ENCODE results near the gene NRIP1. TPM values are rescaled to one million over a fixed set of nuclear protein-coding genes. Genes with fewer than 3 reads are reported as not detected.

Gene NRIP1
- total and polyA plus RNA-seq, 2 of the 13 experiments (the other 11 are each of a cell fraction or from before 2014, with no cell fraction given), result 21.0 to 69.0 TPM

DNA sequence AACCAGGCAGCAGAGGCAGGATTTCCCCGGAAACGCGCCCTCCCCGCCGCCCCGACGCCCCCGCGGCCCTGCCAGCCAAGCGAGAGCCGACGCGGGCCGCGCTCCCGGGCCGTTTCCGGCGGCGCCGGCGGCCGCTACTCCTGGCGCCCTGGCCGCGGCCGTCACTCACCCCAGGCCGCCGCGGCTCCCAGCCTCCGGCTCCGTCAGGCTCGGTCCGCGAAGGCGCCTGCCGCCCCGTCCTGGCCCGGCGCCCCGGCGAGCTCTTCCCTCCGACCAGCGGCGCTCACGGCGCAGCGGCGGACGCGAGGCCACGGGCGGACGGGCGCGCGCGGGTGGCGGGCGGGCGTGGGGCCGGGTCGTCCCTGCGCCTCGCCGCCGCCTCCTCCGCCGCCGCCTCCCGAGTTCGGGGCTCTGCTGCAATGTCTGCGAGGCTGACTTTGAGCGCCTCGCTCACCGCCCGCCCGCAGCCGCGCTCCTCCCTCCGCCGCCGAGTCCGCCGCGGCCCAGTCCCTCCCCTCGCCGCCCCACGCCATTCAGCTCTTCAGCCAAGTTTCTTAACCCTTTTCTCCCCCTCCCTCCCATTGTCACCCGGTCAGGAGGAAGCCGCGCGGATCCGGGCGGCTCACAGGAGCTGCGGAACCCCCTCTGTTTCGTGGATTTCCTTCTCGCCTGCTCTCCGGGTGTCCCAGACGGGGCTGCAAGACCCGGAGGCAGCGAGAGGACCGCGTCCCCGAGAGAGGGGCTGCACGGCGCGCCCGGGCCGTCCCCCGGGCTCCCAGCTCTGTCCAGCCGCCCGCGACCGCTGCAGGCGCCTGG, at the start of gene NRIP1 (continued):
- TF ChIP-seq PAWR (CRISPR knock-in tag; IDR thresholded peaks at IDR 0.05; ENCODE audit: borderline replicate concordance) (no peak), SOX5 (CRISPR knock-in tag; IDR thresholded peaks at IDR 0.05; ENCODE audit: borderline replicate concordance) (peak; percentile 40; the same call in 1 of the 2 replicates), KLF13 (CRISPR knock-in tag; IDR thresholded peaks at IDR 0.05) (no peak), MED1 (CRISPR knock-in tag; IDR thresholded peaks at IDR 0.05) (peak; percentile 50; the same call in 1 of the 2 replicates), ZNF563 (CRISPR knock-in tag; IDR thresholded peaks at IDR 0.05) (peak; percentile 58), KLF11 (CRISPR knock-in tag; IDR thresholded peaks at IDR 0.05) (no peak), THAP11 (CRISPR knock-in tag; IDR thresholded peaks at IDR 0.05) (0 out of 2 replicates have a peak, but pooled peaks have one; percentile 13), RBM39 (IDR thresholded peaks at IDR 0.05; ENCODE audit: low read depth, low read length, poor library complexity, severe bottlenecking) (peak; percentile 40), SOX6 (IDR thresholded peaks at IDR 0.05) (no peak), SOX6 (CRISPR knock-in tag; IDR thresholded peaks at IDR 0.05) (peak; percentile 66), ZNF746 (CRISPR knock-in tag; IDR thresholded peaks at IDR 0.05) (peak; percentile 64; the same call in 1 of the 2 replicates), SP2 (CRISPR knock-in tag; IDR thresholded peaks at IDR 0.05) (no peak), ZFP37 (CRISPR knock-in tag; IDR thresholded peaks at IDR 0.05; ENCODE audit: borderline replicate concordance) (no peak), RARG (CRISPR knock-in tag; IDR thresholded peaks at IDR 0.05; ENCODE audit: low read depth) (no peak; the same call in 1 of the 2 replicates), CCDC6 (CRISPR knock-in tag; IDR thresholded peaks at IDR 0.05) (peak; percentile 68; the same call in 1 of the 2 replicates), KMT2B (CRISPR knock-in tag; IDR thresholded peaks at IDR 0.05) (peak; percentile 61), TRIM24 (CRISPR knock-in tag; IDR thresholded peaks at IDR 0.05) (no peak), ZNF296 (CRISPR knock-in tag; conservative IDR thresholded peaks at IDR 0.05) (no peak), HNRNPLL (IDR thresholded peaks at IDR 0.05; ENCODE audit: low read depth, low read length, poor library complexity, severe bottlenecking) (peak; percentile 55), HNRNPK (IDR thresholded peaks at IDR 0.05; ENCODE audit: low read depth, low read length, poor library complexity, severe bottlenecking) (peak; percentile 87)
- TF ChIP-seq, protein P1, sequence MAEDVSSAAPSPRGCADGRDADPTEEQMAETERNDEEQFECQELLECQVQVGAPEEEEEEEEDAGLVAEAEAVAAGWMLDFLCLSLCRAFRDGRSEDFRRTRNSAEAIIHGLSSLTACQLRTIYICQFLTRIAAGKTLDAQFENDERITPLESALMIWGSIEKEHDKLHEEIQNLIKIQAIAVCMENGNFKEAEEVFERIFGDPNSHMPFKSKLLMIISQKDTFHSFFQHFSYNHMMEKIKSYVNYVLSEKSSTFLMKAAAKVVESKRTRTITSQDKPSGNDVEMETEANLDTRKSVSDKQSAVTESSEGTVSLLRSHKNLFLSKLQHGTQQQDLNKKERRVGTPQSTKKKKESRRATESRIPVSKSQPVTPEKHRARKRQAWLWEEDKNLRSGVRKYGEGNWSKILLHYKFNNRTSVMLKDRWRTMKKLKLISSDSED (CRISPR knock-in tag; IDR thresholded peaks at IDR 0.05), result no peak
- TF ChIP-seq, protein P2, sequence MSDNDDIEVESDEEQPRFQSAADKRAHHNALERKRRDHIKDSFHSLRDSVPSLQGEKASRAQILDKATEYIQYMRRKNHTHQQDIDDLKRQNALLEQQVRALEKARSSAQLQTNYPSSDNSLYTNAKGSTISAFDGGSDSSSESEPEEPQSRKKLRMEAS (IDR thresholded peaks at IDR 0.05), result 0 out of 2 replicates have a peak, but pooled peaks have one; percentile 15
- TF ChIP-seq, protein P3, sequence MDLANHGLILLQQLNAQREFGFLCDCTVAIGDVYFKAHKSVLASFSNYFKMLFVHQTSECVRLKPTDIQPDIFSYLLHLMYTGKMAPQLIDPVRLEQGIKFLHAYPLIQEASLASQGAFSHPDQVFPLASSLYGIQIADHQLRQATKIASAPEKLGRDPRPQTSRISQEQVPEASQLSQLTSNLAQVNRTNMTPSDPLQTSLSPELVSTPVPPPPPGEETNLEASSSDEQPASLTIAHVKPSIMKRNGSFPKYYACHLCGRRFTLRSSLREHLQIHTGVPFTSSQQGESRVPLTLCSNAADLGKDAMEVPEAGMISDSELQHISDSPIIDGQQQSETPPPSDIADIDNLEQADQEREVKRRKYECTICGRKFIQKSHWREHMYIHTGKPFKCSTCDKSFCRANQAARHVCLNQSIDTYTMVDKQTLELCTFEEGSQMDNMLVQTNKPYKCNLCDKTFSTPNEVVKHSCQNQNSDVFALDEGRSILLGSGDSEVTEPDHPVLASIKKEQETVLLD (CRISPR knock-in tag; IDR thresholded peaks at IDR 0.05; ENCODE audit: low read depth), result 0 out of 2 replicates have a peak, but pooled peaks have one; percentile 29
- TF ChIP-seq, protein P4, sequence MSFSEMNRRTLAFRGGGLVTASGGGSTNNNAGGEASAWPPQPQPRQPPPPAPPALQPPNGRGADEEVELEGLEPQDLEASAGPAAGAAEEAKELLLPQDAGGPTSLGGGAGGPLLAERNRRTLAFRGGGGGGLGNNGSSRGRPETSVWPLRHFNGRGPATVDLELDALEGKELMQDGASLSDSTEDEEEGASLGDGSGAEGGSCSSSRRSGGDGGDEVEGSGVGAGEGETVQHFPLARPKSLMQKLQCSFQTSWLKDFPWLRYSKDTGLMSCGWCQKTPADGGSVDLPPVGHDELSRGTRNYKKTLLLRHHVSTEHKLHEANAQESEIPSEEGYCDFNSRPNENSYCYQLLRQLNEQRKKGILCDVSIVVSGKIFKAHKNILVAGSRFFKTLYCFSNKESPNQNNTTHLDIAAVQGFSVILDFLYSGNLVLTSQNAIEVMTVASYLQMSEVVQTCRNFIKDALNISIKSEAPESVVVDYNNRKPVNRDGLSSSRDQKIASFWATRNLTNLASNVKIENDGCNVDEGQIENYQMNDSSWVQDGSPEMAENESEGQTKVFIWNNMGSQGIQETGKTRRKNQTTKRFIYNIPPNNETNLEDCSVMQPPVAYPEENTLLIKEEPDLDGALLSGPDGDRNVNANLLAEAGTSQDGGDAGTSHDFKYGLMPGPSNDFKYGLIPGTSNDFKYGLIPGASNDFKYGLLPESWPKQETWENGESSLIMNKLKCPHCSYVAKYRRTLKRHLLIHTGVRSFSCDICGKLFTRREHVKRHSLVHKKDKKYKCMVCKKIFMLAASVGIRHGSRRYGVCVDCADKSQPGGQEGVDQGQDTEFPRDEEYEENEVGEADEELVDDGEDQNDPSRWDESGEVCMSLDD (CRISPR knock-in tag; IDR thresholded peaks at IDR 0.05; ENCODE audit: borderline replicate concordance), result no peak

All from HepG2 (cell line).